ENCODE data around the gene KRTAP5-11.
"Not testable (repeated sequence)": the region's sequence is repeated elsewhere in the genome, so short reads cannot be mapped to it uniquely, and the experiment has no call there.

Gene KRTAP5-11

GRCh38 chr11:71582309-71582895 lies at the start of gene KRTAP5-11:
KRTAP5-11 (minus strand) TSS chr11:71582875; CDS start chr11:71582837, 38 bp downstream.
- no peak for DNase-seq

GRCh38 chr11:71631551-71631950 lies 48.9 kb upstream of the KRTAP5-11 start:
- not testable (repeated sequence) for DNase-seq

GRCh38 chr11:71630071-71630470 lies 47.4 kb upstream of the KRTAP5-11 start:
- DNase-seq, result peak; percentile 28

GRCh38 chr11:71628943-71629342 lies 46.3 kb upstream of the KRTAP5-11 start:
- not testable (repeated sequence) for DNase-seq

- not testable (repeated sequence) for DNase-seq
These were observed 40.6 kb upstream of the KRTAP5-11 start for GRCh38 chr11:71623226-71623625.

GRCh38 chr11:71622561-71622960 lies 39.9 kb upstream of the KRTAP5-11 start:
- DNase-seq, result not testable (repeated sequence)

- not testable (repeated sequence) for DNase-seq
These were observed 32.3 kb upstream of the KRTAP5-11 start for GRCh38 chr11:71615003-71615402.

GRCh38 chr11:71614366-71614917 lies 31.8 kb upstream of the KRTAP5-11 start:
- not testable (repeated sequence) for DNase-seq

GRCh38 chr11:71613931-71614330 lies 31.3 kb upstream of the KRTAP5-11 start:
- not testable (repeated sequence) for DNase-seq

- not testable (repeated sequence) for DNase-seq
These were observed 28.7 kb upstream of the KRTAP5-11 start for GRCh38 chr11:71611218-71611910.

GRCh38 chr11:71608272-71608671 lies 25.6 kb upstream of the KRTAP5-11 start:
- DNase-seq, result not testable (repeated sequence)

- not testable (repeated sequence) for DNase-seq
These were observed 25.0 kb upstream of the KRTAP5-11 start for GRCh38 chr11:71607520-71608216.

GRCh38 chr11:71606853-71607519 lies 24.3 kb upstream of the KRTAP5-11 start:
- DNase-seq, result not testable (repeated sequence)

GRCh38 chr11:71604798-71605488 lies 22.3 kb upstream of the KRTAP5-11 start:
- peak; percentile 20 for DNase-seq

- not testable (repeated sequence) for DNase-seq
These were observed 20.5 kb upstream of the KRTAP5-11 start for GRCh38 chr11:71603221-71603620.

GRCh38 chr11:71589546-71589920 lies 6.9 kb upstream of the KRTAP5-11 start:
- DNase-seq, result not testable (repeated sequence)

GRCh38 chr11:71588822-71589545 lies 6.3 kb upstream of the KRTAP5-11 start:
- not testable (repeated sequence) for DNase-seq

- DNase-seq, result not testable (repeated sequence)
These were observed 5.6 kb upstream of the KRTAP5-11 start for GRCh38 chr11:71588314-71588713.

- DNase-seq, result not testable (repeated sequence)
These were observed 3.0 kb upstream of the KRTAP5-11 start for GRCh38 chr11:71585673-71586072.

- not testable (repeated sequence) for DNase-seq
These were observed 294 bp upstream of the KRTAP5-11 start for GRCh38 chr11:71582969-71583368.

GRCh38 chr11:71581826-71582225 lies 849 bp downstream of the KRTAP5-11 start:
- no peak for DNase-seq
